GM21423 (cell line): ENCODE data around the gene PXDC1.

Experiments
- ATAC-seq: cut with Tn5 transposase; IDR thresholded peaks from one replicate; pipeline ENCODE4 v1.9.1; 2021; ENCODE audit warnings: mild to moderate bottlenecking, moderate library complexity; ENCODE audit not compliant: unreplicated experiment

PXDC1 gene, protein sequence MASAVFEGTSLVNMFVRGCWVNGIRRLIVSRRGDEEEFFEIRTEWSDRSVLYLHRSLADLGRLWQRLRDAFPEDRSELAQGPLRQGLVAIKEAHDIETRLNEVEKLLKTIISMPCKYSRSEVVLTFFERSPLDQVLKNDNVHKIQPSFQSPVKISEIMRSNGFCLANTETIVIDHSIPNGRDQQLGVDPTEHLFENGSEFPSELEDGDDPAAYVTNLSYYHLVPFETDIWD

DNA sequence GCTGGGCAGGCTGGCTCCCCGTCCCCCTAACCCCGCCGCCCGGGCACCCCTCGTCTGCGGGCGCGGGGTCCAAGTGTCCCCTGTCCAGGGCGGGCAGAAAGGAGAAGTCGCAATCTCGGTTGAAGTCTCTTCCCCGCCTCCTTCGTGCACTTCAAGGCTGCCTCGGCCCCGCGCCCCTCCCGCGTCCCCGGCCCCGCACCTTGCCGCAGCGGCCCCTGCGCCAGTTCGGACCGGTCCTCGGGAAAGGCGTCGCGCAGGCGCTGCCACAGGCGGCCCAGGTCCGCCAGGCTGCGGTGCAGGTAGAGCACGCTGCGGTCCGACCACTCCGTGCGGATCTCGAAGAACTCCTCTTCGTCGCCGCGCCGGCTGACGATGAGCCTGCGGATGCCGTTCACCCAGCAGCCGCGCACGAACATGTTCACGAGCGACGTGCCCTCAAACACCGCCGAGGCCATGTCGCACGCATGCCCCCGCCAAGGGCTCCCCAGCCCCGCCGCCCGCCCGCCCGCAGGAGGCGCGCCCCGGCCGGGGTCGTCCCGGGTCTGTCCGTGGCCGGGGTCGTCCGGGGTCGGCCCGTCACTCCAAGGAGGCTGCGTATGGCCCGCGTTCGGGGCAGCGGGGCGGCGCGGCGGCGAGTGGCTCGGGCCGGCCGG lies at the start of gene PXDC1:
TSS of gene PXDC1 (minus strand) at position 637 of the 653 bp plus-strand sequence. CDS start at position 455, 182 bp downstream.
- ATAC-seq: no peak

DNA sequence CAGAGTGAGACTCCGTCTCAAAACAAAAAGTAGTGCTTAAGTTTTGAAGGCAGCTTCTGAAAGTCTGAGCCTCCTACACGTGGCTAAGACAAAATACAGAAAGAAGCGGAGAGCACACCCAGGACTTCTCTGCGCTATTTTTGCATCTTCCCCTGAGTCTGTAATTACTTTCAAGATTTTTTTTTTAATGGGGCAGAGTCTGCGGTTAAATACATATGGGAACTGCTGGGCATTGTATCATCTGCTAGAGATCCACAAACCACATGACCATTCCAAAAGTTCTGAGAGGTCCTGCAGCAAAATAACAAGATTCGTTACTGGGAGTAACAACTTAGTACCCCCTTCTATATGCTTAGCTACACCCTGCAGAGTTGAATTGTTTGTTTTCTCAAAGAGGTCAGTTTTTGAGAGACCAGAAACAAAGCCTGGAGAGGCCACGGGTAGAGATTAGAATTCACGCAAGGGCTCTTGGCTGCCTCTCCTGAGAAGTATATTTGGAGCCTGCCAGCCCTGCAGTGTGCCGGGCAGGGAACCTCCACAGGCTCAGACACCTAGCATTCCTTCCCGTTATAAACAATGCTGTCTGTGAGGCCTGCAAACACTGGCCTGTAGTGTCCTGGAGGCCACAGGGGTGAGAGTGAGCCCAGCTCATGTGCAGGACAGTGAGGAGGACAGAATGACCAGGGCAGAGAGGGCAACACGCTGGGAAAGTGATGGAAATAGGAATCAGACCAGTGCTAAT lies 49.5 kb upstream of the PXDC1 start:
- ATAC-seq: no peak

DNA sequence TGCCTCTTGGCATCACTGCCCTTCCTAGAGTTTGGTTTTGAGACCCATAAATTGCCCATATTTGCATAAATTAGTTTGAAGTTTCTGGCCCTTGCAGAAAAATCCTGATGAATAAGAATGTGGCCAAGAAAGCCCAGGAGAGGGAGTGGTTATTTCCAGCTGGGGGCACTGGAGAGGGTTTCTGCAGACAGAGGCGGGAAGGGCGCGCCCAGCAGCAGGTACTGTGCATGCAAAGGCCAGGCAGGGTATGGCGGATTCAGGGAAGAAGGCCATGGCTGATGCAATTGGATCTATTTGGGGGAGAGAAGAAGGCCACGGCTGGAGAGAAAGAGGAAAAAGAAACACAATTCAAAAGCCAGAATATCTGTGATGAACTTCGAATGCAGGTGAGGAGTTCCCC lies 48.2 kb upstream of the PXDC1 start:
- no peak for ATAC-seq

DNA sequence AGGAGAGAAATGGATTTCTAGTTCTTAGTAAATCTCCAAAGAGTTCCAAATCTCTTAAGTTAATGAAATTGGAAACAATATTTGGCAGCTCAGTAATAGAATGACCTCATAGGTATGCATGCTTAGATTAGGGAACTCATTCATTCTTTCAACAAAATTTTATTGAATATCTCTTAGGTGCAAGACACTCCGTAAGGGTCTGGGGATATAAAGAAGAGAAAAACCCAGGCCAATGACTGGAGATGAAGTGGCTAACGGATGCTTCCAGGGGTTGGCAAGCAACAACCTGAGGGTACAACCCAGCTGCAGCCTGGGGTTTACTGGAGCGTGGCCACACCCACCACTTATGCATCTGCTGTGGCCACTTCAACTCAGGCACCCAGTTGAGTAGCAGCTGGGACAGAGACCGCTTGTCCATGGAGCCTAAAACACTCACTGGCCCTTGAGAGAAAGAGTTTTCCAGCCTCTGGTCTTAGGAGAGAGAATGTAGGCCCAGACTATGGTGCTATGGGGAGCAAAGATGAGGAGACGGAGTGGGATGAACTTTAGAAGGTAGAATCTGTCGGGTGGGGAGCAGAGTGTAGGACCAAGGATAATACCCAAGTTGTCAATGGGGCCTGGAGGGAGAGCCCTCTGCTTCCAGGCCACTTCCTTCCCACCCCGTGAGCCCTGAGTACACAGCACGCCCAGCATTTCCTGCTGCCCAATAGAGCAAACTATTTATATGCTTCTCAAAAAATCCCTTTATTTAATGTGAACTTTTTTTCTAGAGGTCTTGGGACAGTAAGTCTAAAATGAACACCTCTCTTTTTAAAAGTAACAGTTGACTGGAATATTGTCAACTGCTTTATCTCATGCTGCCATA lies 46.8 kb upstream of the PXDC1 start:
- ATAC-seq: no peak

DNA sequence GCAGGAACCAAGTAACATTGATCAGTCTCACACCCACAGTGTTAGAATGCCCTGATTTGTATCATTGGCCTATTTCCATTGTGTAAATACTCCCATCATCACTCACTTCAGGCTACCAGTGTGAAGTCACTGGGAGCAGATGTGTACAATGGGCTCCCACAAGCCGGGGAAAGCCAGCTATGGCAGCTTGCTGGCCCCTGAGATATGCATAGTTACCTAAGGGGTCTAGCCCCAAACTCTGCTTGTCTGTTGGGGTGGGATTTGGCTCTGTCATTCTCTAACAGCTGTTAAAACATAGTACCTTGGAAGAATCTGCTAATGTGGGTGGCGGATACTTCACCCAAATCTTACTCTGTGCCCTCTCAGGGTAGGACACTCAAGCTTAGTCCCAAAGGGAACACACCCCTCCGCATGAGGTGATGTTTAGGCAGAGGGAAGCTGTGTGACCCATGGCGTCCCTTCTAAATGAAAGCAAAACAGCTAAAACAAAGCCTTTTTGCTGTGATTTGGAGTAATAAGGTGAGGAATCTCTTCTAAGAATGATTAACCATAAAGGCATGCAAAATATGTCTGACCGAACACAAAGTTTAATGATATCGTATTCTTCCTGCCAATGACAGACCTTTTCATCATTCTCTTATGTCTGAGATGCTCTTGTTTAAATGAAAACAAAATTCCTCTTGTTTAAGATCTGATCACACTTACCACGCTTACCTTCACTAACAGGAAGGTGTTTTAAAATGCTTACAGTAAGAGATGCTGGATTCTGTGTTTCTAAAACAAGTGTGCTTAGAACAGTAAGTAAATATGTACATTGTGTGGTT lies 45.9 kb upstream of the PXDC1 start:
- ATAC-seq: no peak

DNA sequence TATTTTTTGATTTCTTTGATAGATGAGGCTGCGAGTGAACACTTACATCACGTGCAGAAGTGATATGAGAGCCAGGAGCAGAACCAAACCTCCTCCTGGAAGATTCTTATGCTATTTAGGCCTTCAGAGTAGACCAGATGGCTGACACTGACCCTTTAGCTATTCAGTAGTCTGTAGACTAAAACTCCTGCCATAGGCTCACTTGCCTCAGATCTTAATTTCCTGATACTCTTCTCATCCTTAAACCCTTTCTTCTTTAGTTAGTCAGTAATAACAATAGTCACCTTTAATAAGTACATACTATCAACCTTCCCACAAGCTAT lies 45.2 kb upstream of the PXDC1 start:
- ATAC-seq: no peak

DNA sequence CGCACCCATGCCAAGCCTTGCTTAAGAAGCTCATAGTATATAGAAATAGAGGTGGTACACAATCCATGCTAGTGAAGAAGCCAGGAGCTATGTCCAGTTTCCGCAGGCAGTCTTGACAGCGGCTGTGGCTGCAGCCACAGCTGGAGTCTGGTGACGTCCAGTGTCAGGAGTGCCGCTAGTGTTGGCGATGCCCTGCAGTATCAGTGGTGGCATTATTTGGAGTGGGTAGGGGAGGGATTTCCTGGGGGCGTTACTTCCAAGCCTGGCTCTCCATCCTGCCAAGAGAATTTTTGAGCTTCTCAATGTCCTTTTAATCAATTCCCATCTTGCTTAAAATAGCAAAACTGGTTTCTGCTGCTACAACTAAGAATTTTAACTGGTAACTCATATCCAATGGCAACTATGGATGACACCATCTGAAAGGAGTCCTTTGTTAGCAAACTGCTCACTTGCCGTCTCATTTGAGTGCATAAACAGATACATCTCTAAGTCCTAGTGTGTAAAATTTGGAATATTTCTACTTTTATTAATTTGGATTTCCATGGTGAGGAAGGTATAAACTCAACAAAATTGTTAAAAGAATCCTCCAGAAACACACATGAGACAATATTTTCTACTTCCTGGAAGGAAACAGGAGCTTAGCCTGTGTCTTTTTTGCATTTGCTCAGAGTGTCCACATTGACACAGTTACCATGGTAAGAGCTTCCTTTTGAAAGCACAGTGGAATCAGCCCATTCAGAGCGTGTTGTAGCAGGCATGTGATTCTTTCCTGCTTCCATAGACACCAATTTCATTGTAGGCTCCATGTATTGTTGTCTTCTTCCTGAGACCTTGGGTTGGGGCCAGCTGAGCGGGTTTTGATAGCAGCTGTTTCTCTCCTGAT lies 44.6 kb upstream of the PXDC1 start:
- ATAC-seq: no peak

DNA sequence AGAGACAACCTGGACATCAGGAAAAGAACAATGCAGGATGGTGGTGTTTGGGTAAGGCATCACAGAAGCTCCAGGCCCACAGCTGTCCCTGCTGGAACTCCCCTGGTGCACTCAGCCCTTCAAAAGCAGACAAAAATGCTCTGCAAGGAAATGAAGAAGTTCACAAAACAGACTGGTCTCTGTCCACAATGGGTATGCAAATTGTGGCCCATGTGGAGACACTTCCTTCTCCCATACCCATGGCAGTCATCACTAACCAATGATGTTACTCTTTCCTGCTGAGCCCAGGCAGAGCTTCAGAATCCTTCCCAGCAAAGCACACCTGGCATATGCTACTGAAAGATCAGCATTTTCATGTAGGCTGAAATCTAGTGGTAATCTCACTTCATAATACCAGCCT lies 42.6 kb upstream of the PXDC1 start:
- ATAC-seq: peak; percentile 75

DNA sequence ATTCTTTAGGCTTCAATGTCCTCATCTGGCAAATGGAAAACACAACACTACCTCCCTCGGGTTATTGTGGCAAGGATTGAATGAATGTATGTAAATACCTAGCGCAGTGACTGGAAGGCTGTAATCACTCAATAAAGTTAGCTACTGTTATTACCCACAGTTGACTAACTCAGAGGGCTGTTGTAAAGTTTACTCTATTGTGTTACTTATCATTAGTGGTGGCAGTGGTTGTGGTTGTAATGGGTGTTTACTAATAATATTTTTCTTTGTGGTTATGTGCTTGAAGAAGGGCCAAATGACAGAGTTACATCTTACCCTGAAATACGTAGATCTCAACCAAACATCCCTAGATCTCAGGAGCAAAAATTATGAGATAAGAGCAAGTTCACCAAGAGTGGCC lies 42.0 kb upstream of the PXDC1 start:
- ATAC-seq: peak; percentile 38

DNA sequence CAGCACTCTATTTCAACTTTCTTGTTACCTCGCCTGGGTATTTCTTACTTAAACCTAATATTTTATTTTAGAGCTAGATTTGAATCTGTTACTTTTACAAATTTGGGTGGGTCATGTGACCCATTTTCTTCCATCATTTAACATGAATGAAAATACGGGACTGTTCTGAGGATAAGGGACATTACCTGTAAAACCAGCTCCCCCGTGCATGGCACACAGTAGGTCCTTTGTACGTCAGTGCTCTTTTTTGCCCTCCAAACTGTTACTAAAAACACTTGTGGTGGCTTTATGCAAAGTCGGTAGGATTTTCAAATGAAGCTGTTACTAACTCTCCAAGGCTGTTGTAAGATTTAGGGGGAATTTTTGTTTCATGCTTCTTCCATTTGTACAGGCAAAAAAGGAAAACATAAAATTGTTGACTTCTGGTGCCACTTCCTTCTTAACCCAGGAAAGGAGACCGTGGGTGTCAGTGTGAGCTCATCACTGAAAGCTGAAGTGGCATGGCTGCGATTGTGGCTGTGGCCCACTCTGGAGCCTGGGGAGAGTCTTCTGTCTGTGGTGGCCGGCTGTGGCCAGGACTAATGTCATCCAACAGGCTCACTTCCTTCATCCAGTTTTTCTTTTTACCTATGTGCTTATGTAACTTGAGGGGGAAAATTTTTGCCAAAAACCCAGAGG lies 40.2 kb upstream of the PXDC1 start:
- no peak for ATAC-seq

DNA sequence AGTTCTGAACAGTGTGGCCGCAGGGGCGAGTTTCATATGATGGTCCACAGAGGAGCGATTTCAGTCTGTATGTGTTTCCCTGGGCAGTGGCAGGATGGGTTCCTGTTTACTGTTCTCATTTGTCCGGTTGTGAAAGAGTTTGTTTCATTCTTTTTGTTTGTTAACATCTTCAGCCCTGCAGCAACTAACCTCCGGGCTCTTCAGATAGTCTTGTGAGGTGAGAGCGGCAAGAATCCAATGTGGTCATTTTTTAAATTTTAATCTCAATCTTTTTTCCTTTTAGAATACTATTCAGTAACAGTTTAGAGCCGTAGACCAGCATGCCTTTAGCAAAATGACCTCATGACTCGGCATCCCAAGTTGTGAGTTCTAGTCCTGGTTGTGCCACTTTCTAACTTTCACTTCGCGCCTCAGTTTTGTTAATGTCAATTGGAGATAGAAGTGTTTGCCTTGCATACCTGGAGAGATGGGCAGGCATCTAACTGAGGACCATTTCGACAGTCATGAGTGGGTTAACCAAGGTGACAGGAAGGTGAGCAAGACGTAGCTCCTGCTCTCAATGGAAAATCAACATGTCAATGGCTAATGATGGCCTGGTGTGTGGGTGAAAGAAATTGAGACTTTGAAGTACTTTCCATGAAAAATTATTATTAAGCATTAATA lies 38.5 kb upstream of the PXDC1 start:
- no peak for ATAC-seq

DNA sequence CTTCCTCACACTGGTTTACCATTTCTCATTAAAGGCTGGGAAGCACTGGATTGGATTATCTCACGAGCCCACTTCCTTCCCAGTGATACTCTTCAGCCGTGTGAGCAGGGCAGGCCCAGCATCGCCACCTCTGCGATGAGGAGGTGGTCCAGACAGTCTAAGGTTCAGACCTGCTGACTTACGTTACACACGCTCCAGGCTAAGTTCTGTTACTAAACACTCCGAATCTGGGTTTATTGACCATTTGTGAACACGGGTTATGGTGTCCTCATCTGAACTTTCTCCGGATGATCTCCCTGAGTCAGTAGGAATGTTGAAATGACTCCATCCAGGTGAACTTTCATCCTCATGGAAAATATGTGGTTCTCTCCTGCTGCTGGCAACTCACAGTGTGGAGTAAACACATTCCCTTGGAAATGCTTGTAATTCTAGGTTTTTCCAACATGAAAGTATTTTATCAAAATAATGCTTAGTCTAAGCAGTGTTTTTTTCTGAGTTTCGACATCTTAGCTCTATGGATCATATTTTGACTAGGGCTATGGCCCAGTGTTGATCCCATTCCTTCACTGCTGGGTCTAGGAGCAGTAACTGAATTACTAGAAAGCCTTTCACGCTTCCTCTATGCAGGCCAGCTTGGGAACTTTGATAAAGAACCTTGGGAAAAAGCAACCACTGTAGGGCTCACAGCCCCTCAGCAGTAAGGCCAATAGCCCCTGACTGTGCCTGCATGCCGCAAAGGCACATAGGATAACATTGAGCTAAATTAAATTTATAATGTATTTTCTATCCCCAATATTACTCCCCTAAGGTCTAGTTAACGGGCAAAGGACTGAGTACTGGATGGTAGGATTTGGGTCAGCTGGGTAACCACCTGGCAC lies 37.7 kb upstream of the PXDC1 start:
- ATAC-seq: no peak

DNA sequence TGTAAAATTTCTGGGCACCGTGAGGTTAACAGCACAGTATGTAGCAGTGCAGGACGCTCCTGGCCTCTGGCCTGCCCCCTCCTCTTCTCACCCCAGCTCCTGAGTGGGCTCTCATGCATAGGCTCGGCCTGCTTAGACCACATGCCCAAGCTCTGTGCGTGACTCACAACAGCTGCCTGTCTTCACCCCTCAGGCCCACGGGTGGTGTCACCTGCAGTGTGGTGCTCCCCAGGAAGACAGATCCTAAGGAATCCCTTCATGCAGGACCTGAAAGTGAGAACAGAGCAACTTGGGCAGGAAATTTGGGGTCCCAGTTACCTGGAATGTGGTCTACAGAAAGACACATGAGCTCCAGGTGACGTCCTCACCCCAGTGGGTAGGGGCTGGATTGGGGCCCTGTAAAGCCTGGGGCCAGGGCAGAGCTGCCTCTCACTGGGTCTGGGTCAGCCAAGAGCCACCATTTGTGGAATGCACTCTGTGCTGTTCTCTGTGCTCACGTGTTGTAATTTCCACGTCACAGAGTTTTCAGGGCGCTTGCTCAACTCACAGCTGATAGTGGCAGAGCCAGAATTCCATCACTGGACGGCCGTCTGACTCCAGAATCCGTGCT lies 37.0 kb upstream of the PXDC1 start:
- ATAC-seq: no peak

DNA sequence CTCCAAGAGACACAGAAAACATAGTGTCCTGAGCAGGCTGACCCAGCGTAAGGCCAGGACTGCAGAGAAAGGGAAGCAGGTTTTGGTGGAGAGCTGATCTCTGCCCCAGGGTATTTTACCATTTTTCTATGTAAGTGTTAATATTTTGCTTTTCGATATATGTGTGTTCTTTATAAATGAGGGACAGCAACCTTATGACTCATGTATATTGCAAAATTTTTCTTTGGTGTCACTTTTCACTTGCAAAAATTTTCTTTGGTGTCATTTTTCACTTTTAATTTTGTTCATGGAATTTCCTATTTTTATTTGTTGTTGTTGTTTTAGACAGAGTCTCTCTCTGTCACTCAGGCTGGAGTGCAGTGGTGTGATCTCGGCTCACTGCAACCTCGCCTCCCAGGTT lies 34.6 kb upstream of the PXDC1 start:
- no peak for ATAC-seq

DNA sequence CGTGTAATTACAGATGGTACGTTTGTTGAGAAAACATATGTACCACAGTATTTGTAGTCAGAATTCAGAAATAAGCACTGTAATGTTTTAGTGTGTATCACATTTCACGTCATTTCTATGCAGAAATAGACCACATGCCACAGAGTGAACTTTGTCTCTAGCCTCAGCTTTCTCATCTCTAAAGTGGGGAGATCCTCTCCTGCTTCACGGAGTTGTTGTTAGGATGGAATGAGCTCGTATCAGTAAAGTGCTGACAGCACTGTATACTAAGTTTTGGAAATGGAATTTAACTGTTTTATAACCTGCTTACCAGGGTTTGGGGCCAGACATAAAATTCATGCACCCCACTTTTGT lies 34.2 kb upstream of the PXDC1 start:
- no peak for ATAC-seq

DNA sequence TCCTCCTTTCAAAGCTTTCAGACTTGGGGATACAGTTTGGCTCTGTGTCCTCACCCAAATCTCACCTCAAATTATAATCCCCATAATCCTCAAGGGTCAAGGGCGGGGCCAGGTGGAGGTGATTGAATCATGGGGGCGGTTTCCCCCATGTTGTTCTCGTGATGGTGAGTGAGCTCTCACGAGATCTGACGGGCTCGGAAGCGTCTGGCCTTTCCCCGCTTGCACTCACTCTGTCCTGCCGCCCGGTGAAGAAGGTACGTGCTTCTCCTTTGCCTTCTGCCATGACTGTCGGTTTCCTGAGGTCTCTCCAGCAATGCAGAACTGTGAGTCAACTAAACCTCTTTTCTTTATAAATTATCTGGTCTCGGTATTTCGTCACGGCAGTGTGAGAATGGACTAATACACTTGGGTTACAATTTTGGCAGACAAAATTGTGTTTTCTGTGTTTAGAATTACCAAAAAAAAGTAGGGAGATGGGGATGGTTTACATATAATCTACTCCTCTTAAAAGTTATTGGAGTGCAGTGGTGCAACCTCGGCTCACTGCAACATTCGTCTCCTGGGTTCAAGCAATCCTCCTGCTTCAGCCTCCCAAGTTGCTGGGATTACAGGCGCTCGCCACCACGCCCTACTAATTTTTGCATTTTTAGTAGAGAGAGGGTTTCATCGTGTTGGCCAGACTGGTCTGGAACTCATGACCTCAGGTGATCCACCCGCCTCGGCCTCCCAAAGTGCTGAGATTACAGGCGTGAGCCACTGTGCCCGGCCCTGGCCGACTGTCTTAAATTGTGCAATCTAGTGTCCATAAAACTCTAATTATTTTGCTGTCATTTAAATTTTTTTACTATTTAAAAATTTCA lies 33.6 kb upstream of the PXDC1 start:
- ATAC-seq: no peak
